ENCODE data around the gene SRMS.

Gene SRMS

DNA sequence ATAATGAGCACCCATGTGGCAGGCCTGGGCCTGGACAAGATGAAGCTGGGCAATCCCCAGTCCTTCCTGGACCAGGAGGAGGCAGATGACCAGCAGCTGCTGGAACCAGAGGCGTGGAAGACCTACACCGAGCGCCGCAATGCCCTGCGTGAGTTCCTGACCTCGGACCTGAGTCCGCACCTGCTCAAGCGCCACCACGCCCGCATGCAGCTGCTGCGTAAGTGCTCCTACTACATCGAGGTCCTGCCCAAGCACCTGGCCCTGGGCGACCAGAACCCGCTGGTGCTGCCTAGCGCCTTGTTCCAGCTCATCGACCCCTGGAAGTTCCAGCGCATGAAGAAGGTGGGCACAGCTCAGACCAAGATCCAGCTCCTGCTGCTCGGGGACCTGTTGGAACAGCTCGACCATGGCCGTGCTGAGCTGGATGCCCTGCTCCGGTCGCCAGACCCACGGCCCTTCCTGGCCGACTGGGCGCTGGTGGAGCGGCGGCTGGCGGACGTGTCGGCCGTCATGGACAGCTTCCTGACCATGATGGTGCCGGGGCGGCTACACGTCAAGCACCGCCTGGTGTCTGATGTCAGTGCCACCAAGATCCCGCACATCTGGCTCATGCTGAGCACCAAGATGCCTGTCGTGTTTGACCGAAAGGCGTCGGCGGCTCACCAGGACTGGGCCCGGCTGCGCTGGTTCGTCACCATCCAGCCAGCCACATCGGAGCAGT lies 8.3 kb upstream of the SRMS start:
- TF ChIP-seq POLR2A (IDR thresholded peaks at IDR 0.05; ENCODE audit: low read length) (no peak), GATA1 (IDR thresholded peaks at IDR 0.05; ENCODE audit: low read depth, low read length) (no peak)
- DNase-seq, result no peak

GRCh38 chr20:63554361-63555278 lies 7.1 kb upstream of the SRMS start:
- DNase-seq, result no peak

GRCh38 chr20:63553933-63554290 lies 6.4 kb upstream of the SRMS start, which contains the start of gene FNDC11:
TSS of gene FNDC11 (plus strand) at chr20:63554159. CDS start at chr20:63555664, 1,505 bp downstream.
- TF ChIP-seq GATA1 (IDR thresholded peaks at IDR 0.05; ENCODE audit: low read depth, low read length) (no peak), POLR2A (IDR thresholded peaks at IDR 0.05; ENCODE audit: low read length) (no peak)
- DNase-seq, result no peak

More at GRCh38 chr20:63554361-63555278, 7.1 kb upstream of the SRMS start:
- TF ChIP-seq POLR2A (IDR thresholded peaks at IDR 0.05; ENCODE audit: low read length), result no peak
- no peak for TF ChIP-seq GATA1 (IDR thresholded peaks at IDR 0.05; ENCODE audit: low read depth, low read length)

DNA sequence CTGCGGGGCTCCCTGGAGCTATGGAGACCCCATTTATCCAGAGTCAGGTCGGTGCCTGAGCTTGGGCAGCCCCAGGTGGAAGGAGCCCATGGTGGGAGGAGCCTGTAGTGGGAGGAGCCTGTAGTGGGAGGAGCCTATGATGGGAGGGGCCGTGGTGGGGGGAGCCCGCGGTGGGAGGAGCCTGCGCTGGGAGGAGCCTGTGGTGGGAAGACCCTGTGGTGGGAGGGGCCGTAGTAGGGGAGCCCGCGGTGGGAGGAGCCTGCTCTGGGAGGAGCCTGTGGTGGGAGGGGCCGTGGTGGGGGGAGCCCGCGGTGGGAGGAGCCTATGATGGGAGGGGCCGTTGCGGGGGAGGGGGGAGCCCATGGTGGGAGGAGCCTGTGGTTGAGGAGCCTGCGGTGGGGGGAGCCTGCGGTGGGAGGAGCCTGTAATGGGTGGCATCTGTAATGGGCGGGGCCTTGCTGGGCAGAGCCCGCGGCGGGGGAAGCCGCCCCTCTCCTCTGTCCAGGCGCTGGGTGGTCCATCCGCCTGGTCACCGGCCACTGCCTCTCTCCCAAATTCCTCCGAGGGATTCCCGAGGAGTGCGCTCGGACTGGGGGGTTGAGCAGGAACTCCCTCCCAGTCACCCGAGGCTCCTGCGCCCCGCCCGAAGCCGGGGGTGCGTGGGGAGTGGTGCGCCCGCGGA lies 5.8 kb upstream of the SRMS start:
- TF ChIP-seq POLR2A (IDR thresholded peaks at IDR 0.05; ENCODE audit: low read length), result no peak

DNA sequence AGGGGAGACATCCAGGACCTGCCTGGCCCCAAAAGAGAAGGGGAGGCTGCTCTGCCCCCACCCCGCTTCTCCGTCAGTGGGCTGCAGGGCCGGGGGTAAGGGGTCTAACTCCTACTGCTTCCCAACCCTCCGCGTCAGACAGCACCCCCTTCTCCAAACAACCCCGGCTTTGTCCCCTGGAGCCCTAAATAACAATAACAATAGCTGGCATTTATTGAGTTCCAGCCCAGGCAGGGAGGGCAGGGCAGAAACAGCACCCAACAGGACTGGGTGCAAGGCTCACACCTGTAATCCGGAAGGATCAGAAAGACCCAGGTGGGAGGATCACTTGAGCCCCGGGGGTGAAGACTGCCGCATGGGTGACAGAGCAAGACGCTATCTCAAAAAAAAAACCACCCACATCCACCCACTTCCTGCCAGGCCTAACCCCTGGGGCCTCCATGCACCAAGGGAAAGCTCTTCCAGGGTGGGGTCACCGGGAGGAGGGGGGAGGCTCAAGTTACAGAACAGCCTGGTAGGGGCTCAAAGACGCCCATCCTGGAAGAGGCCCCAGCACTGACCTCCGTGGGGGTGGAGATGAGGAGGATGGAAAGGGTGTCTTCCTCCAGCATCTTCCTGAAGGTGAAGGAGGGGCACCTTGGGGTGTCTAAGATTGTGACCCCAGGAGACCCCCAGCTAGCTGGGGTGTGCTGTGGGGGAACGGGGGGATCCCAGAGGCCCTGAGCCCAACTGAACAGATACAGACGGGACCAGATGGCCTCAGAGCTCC lies 5.1 kb upstream of the SRMS start:
- TF ChIP-seq GATA1 (IDR thresholded peaks at IDR 0.05; ENCODE audit: low read depth, low read length) (no peak), POLR2A (IDR thresholded peaks at IDR 0.05; ENCODE audit: low read length) (no peak)
- DNase-seq, result peak; percentile 23 to 40

More for the DNA sequence above, 5.8 kb upstream of the SRMS start:
- peak; percentile 80 to 86 for DNase-seq

DNA sequence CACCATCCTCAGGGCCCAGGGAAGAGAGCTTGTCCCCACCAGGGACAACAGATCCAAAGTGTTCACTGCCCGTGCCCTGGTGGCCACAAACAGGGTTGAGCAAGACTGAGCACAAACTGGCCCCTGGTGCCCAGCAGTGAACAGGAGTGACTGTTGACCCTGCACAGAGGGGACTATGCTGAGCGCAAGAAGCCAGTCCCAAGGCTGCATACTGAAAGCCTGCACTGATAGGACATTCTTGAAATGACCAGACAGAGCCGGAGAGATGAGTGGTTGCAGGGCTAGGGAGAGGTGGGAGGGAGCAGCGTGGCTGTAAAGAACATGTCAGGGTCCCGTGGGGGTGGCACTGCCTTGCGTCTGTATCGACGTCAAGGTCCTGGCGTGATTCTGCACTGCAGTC lies 3.5 kb upstream of the SRMS start:
- TF ChIP-seq GATA1 (IDR thresholded peaks at IDR 0.05; ENCODE audit: low read depth, low read length) (no peak), POLR2A (IDR thresholded peaks at IDR 0.05; ENCODE audit: low read length) (no peak)
- DNase-seq, result no peak

DNA sequence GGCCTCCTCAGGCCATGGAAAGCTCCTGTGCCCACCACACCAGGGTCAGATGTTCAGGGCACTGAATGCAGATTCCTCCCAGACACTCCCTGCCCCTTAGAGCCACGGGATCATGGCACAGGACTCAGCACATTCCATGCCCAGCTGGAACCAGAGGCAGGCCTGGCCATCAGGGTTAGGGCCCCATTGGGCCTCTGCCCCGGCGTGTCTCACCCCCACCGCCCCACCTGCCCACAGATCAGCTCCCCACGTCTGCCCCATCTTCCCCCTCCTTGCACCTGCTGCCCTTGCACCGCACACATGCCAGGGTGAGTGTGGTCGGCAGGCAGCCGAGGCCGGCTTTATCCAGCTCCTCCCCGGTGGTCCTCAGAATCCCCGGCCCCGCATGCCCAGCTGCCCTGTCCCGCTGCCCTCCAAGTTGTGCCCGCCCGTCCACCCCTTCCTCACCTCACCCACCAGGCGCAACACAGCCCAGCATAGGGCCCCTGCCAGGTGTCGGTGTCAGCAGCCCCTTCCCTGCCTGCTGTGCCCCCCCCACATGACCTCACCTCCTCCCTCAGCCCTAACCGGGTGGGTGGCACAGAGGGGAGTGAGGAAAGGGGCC lies 2.2 kb upstream of the SRMS start:
- DNase-seq, result no peak
- TF ChIP-seq POLR2A (IDR thresholded peaks at IDR 0.05; ENCODE audit: low read length) (no peak), GATA1 (IDR thresholded peaks at IDR 0.05; ENCODE audit: low read depth, low read length) (no peak)

GRCh38 chr20:63549019-63549418 lies 1.5 kb upstream of the SRMS start:
- DNase-seq, result no peak
- TF ChIP-seq GATA1 (IDR thresholded peaks at IDR 0.05; ENCODE audit: low read depth, low read length) (no peak), POLR2A (IDR thresholded peaks at IDR 0.05; ENCODE audit: low read length) (no peak)

DNA sequence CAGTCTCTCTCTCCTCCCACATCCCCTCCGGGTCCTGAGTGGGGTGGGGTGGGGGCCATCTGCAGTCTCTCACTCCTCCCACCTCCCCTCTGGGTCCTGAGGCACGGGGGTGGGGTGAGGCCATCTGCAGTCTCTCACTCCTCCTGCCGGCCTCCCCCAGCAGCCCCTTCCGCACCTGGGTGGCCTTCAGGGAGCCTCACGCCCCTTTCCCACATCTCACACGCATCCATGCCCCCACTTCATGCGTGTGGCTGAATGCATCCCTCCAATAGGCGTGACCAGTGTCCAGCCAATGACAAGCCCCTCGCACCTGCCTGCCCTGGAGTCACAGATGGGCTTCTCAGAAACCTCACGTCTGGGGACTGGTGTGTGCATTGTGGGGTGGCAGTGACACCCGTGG lies 993 bp upstream of the SRMS start:
- TF ChIP-seq GATA1 (IDR thresholded peaks at IDR 0.05; ENCODE audit: low read depth, low read length) (no peak), POLR2A (IDR thresholded peaks at IDR 0.05; ENCODE audit: low read length) (no peak)
- DNase-seq, result no peak

DNA sequence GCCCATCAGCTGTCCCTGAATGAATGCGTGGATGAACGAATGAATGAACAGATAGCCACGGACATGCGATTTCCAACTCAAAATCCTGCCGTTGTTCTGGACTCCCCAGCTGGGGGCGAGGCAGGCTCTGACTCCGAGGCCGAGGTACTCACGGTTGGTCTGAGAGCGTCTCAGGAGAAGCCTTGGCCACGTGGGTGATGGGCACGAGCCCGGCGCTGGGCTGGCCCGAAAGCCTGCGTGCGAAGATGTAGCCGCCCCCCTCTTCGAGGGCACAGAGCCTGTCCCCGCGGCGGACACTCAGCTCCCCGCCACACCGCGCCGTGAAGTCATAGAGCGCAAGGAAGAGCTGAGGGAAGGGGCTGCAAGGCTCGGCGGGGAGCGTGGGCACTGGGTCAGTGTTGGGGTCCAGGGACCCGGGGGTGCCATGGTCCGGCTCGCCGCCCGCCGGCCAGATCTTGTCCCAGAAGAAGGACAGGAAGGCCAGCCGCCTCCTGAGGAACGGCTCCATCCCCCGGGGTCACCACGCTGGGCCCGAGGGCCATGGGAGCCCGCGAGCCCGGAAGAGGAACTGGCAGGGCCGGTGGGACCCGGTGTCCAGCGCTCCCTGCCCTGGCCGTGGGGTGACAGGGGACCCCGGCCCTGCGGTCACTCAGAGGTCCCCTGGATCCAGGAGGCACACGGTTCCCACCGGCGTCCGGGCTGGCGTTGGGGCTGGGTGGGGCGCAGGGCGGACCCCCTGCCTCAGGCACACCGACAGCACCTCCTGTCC lies 409 bp downstream of the SRMS start:
- TF ChIP-seq POLR2A (IDR thresholded peaks at IDR 0.05; ENCODE audit: low read length) (no peak), GATA1 (IDR thresholded peaks at IDR 0.05; ENCODE audit: low read depth, low read length) (no peak)
- no peak for DNase-seq

DNA sequence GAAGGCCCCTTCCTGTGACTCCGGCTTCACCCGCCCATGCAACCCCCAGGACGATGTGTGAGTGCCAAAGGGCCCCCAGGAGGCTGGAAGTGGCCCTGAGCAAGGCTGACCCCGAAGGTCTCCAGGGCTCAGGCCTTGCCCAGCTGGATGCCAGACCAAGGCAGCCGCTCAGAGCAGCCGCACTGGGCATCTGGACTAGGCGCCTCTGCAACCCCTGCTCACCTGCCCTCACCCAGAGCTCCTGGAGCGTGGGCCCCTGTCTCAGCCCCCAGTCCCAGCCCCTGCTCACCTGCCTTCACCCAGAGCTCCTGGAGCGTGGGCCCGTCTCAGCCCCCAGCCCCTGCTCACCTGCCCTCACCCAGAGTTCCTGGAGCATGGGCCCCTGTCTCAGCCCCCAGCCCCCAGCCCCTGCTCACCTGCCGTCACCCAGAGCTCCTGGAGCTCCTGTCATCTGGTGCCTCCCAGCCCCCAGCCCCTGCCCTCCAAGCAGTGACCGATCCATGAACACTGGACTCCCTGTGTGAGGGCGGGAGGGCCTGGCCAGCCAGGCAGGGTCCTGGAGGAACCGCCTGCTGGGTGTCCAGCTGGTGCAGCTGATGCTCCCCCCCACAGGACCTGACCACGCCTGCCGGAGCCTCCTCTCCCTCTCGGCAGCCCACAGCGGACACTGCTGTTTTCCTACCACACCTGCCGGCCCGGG lies 1.1 kb downstream of the SRMS start:
- DNase-seq, result no peak
- no peak for TF ChIP-seq POLR2A (IDR thresholded peaks at IDR 0.05; ENCODE audit: low read length)
- no peak for TF ChIP-seq GATA1 (IDR thresholded peaks at IDR 0.05; ENCODE audit: low read depth, low read length)

- no peak for TF ChIP-seq POLR2A (IDR thresholded peaks at IDR 0.05; ENCODE audit: low read length)
- DNase-seq, result no peak
These were observed 1.7 kb downstream of the SRMS start for GRCh38 chr20:63545814-63546213.

Measured in erythroblast (primary cell).